ENCODE results near the gene SFXN3. TPM values are rescaled to one million over a fixed set of nuclear protein-coding genes. Genes with fewer than 3 reads are reported as not detected.

Gene SFXN3
- total RNA-seq, 4 donors from 2014 or later = 35.8 to 56.8 (median 43.3) TPM

GRCh38 chr10:101041252-101041761, 10.3 kb downstream of the SFXN3 start:
- no peaks in the 10 kb centered on the region for H3K9me3 ChIP-seq
- peaks cover 14 to 22% of the 10 kb centered on the region in 2 donors for H3K36me3 ChIP-seq
- no peak overlapping the region for H3K27ac ChIP-seq
- peak; percentile 85 to 86 for DNase-seq
- H3K27me3 ChIP-seq = no peaks in the 10 kb centered on the region
- TF ChIP-seq POLR2A (IDR thresholded peaks at IDR 0.05) = no peak
- TF ChIP-seq CTCF (IDR thresholded peaks at IDR 0.05) = peak; percentile 19 to 93 (median 80)
- WGBS, 2 donors = 26% methylated on average over 6 of the region's 6 CpGs
- no peak overlapping the region for H3K4me3 ChIP-seq (replicated peaks in 1 of 3)
- H3K4me1 ChIP-seq = peaks cover 13% of the 10 kb centered on the region in 2 donors
- intact Hi-C loops (cut with DNase I) = no loop called here

DNA sequence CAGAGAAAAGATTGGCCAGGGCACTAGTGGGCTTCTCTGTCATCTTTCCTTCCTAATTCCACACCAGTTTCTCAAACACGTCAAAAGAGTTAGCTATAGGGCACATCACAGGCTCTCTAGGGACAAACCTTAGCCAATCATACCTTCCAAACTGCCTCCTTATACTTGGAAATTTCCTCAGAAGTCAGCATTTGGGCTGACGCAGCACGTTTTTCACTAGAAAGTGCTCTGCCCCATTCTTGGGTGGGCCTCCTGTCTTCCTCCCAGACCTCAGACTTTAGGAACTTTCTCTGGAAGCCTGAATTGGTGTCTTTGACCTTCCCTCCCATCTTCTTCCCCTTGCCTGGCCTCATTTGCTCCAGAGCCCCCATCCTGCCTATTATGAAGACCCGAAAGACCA, 11.1 kb downstream of the SFXN3 start:
- H3K27ac ChIP-seq = peak overlapping the region; percentile 85 to 96 (median 89)
- no peak overlapping the region for H3K4me3 ChIP-seq (replicated peaks in 1 of 3)
- DNase-seq = no peak
- peaks cover 8% of the 10 kb centered on the region for H3K27me3 ChIP-seq
- TF ChIP-seq CTCF (IDR thresholded peaks at IDR 0.05) = no peak
- TF ChIP-seq POLR2A (IDR thresholded peaks at IDR 0.05) = no peak
- H3K9me3 ChIP-seq = no peaks in the 10 kb centered on the region
- intact Hi-C loops (cut with DNase I) = no loop called here
- WGBS, 2 donors = 74 to 88% methylated on average over 4 of the region's 4 CpGs
- peaks cover 13% of the 10 kb centered on the region in 2 donors for H3K4me1 ChIP-seq
- H3K36me3 ChIP-seq = peaks cover 6 to 15% of the 10 kb centered on the region in 2 donors

GRCh38 chr10:101042667-101043362, 11.8 kb downstream of the SFXN3 start:
- Histone ChIP-seq H3K4me3 (replicated peaks in 1 of 3) (peak overlapping the region in 2 of 3 donors; percentile 26 to 30), H3K27me3 (peaks cover 12% of the 10 kb centered on the region), H3K9me3 (no peaks in the 10 kb centered on the region), H3K4me1 (peaks cover 13% of the 10 kb centered on the region in 2 donors), H3K27ac (peak overlapping the region; percentile 85 to 96 (median 89)), H3K36me3 (peaks cover 0 to 9% of the 10 kb centered on the region in 2 donors)
- TF ChIP-seq POLR2A (IDR thresholded peaks at IDR 0.05) = peak in 1 of 2 donors; percentile 63
- TF ChIP-seq CTCF (IDR thresholded peaks at IDR 0.05) = no peak
- peak; percentile 99 for DNase-seq
- intact Hi-C loops (cut with DNase I) = no loop called here
- WGBS, 2 donors = 1 to 3% methylated on average over 32 to 38 of the region's 40 CpGs

GRCh38 chr10:101043363-101043707, 12.3 kb downstream of the SFXN3 start:
- intact Hi-C loops (cut with DNase I) = no loop called here
- no peak for DNase-seq
- 19 to 24% methylated on average over 2 of the region's 2 CpGs for WGBS, 2 donors
- Histone ChIP-seq H3K4me1 (peaks cover 13% of the 10 kb centered on the region in 2 donors), H3K27ac (peak overlapping the region; percentile 85 to 96 (median 89)), H3K27me3 (peaks cover 18% of the 10 kb centered on the region), H3K36me3 (peaks cover 0 to 4% of the 10 kb centered on the region in 2 donors), H3K9me3 (no peaks in the 10 kb centered on the region), H3K4me3 (replicated peaks in 1 of 3) (peak overlapping the region in 2 of 3 donors; percentile 26 to 30)
- TF ChIP-seq CTCF (IDR thresholded peaks at IDR 0.05) (no peak), POLR2A (IDR thresholded peaks at IDR 0.05) (no peak)

DNA sequence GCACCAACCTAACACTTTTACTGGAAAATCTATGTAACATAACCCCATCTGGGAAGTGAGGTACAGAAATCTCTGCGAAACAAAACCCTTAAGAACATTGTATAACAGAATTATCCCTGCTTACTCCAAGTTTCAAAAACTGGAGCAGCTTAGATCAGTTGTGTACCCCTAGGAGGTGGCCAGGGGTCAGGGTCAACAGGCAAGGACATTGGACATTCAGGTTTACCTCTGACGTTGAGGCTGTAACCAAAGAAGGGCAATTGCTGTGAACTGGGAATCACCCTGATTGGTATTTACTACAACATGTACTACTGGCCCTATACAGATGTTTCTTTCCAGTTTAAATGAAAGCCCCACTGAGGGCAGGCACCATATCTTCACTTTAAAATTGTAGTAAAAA, 13.1 kb downstream of the SFXN3 start:
- H3K4me1 ChIP-seq = peaks cover 13% of the 10 kb centered on the region in 2 donors
- TF ChIP-seq POLR2A (IDR thresholded peaks at IDR 0.05) (no peak), CTCF (IDR thresholded peaks at IDR 0.05) (no peak)
- no peaks in the 10 kb centered on the region for H3K36me3 ChIP-seq
- intact Hi-C loops (cut with DNase I) = no loop called here
- no peak overlapping the region for H3K4me3 ChIP-seq (replicated peaks in 1 of 3)
- no peaks in the 10 kb centered on the region for H3K9me3 ChIP-seq
- 88 to 92% methylated on average over 2 of the region's 2 CpGs for WGBS, 2 donors
- no peak overlapping the region for H3K27ac ChIP-seq
- peaks cover 26% of the 10 kb centered on the region for H3K27me3 ChIP-seq
- no peak for DNase-seq
